D341Med (cell line): ENCODE results near the gene RIPK4.

Experiments used
- DNase-seq: peaks from one replicate; pipeline ENCODE4 v3.0.0; 2012; ENCODE audit warnings: low spot score

RIPK4 gene

GRCh38 chr21:41769111-41769510 lies 2.3 kb upstream of the RIPK4 start:
- no peak for DNase-seq

GRCh38 chr21:41768437-41769042 lies 1.7 kb upstream of the RIPK4 start:
- DNase-seq: no peak

GRCh38 chr21:41767606-41768436 lies 969 bp upstream of the RIPK4 start:
- DNase-seq: no peak

DNA sequence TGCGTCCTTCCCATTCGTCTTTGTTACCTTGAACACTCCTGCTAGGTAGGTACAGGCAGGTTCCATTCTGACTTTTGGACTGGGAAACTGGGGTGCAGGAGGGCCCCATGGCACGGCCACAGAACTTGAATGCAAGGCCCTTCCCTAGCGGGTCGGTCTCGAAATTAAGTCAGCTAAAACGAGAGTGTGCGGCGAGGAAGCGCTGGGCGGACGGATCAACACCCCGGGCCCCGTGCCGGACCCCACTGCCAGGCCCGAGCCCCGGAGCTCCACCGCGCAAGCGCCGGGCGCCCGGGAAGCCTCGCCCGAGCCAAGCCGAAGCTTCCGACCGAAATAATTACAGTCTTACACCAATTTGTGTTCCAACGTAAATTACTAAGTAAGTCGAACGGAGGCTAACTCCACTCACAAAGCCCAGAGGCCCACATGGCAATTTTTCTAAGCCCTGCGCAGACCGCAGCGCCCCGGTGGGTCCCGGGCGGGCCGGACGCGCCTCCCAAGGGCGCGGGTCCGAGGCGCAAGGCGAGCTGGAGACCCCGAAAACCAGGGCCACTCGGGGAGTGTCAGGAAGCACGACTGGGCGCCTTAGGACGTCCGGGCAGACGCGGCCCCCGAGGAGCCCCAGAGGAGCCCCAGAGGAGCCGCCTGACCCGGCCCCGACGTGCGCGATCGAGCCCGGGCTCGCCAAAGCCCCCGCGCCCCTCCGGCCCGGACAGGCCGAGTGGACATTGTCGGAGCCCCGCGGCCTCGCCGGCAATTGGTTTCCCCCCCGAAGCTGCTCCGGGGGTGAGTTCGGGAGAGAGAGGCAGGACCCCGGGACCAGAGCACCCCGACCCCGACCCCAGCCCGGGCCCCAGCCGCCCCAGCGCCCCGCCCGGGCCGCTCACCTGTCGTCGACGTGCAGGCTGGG lies 624 bp downstream of the RIPK4 start:
- no peak for DNase-seq

- no peak for DNase-seq
Observed at GRCh38 chr21:41765420-41765821, 1.4 kb downstream of the RIPK4 start.

GRCh38 chr21:41764558-41765419 lies 2.1 kb downstream of the RIPK4 start:
- no peak for DNase-seq

GRCh38 chr21:41763996-41764395 lies 2.9 kb downstream of the RIPK4 start:
- no peak for DNase-seq

GRCh38 chr21:41763398-41763931 lies 3.4 kb downstream of the RIPK4 start:
- DNase-seq: no peak

- DNase-seq: no peak
Observed at GRCh38 chr21:41762753-41763152, 4.1 kb downstream of the RIPK4 start.

DNA sequence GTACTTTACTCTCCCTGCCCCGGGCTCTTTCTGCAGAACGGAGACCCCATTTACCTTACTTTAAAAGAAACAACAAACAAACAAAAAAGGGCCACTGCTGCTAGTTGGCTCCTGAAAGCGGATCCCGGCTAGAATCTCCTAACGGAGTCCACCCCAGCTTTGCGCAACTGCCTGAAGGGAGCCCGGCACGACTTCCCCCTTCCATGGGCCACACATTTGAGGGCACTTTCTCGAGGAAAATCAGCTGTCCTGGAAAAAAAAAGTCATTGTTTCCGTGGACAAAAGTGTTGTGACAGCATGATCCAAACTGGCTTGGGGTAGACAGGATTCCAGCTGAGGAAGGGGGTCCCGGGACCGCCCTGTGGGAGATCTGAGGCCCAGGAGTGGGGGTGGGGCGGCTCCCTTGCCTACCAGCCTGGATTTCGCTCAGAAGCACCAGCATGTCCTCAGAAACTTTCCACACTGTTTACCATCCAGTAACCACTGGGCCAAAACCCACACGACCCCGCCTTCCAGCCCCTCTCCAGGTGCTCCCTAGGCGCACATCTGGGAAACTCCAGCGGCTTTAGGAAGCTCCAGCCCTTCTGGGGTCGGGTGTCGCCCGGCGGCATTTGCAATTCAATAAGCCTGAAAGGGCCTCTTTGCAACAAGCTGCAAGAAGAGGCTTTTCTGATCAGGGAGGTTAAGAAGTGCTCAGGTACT lies 4.8 kb downstream of the RIPK4 start:
- DNase-seq: no peak

- DNase-seq: no peak
Observed at GRCh38 chr21:41761211-41761933, 5.5 kb downstream of the RIPK4 start.

DNA sequence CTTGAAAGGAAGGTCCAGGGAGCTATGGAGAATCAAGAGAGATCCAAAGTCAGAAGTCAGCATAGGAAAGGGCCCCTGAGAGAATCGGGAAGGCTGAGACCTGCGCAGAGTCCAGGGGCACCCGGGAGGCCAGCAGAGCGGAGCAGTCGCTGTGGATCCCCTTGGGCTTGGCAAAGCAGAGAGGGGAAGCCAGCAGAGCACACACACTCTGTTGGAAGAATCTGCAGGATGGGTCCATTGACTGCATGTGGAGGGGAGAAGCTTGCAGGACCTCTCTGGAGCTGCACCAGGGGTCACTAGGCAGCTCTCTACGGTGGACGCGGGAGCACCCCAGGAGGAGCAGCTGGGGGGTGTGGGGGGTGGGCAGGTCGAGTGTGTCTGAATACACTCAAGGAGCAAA lies 6.4 kb downstream of the RIPK4 start:
- DNase-seq: no peak

DNA sequence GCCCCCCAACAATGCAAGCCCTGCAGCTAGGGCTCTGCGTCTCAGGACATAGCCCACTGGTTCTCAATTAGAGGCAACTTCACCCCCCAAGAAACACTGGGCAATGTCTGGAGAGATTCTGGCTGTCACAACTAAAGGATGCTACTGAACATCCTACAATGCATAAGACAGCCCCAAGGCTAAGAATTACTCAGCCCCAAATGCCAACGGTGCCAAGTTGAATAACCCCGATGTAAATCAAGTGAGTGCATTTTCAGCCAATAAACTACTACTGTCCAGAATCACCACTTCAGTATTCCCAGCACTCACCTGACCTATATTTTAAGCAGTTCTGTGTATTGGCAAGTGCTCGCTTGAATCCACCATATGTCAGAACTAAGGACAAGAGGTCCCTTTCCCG lies 6.9 kb downstream of the RIPK4 start:
- no peak for DNase-seq

GRCh38 chr21:41759214-41759840 lies 7.5 kb downstream of the RIPK4 start:
- no peak for DNase-seq

GRCh38 chr21:41758550-41758949 lies 8.3 kb downstream of the RIPK4 start:
- no peak for DNase-seq

GRCh38 chr21:41755934-41756773 lies 10.7 kb downstream of the RIPK4 start:
- DNase-seq: no peak

DNA sequence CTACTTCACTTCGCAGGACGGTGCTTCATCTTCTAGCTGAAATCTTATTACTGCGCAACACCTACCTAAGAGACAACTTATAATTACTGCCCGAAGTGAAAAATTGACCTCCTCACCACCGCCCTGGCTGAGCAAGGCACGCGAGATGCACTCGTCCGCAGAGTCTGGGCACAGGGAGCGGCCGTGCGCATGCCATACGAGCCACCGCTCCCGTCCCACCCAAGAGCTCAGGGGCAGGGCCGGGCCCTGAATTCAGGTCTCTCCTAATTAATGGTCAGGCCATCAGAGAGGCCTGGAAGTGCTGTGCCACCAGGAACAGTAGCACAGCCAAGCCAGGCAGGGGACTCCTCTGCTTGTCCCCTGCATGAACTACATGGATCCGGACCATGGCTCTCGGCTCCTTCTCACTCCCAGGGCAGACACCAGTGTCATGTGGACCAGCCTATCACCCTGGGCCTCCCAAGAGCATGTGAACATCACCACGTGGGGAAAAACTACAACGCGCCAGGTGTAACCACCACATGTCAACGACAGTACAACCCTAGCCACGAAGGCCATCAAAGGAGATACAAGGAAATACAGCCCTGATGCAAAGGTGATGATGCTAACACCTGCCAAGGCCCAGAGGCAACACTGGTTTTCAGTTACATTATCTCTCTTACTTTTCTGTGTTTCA lies 11.5 kb downstream of the RIPK4 start:
- no peak for DNase-seq

DNA sequence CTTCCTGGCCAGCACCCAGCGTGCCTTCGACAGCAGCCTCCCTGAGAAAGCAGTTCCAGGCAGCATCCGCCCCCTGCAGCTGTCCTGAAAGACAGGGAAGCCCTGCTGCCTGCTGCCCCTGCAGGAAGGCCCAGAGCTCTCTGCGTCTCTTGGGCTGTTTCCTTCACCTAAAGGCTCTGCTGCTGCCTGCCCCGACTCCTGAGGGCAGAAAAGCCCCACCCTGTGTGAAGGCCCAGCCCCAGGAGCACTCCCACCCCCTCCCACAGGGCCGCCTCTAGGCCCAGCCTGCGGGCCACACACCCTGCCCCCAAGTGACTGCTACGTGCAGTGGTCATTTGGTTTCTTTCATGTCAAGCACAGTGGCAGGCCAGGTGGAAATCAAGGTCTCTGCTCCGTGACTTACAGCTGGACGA lies 12.4 kb downstream of the RIPK4 start:
- no peak for DNase-seq
